Breast epithelium (tissue), 3 donors: Measurements from ENCODE around the gene CYP26C1.

ENCODE experiments used
- POLR2A ChIP-seq: fragments of 450-650 bp; IDR thresholded peaks from one replicate; pipeline ENCODE4 v1.6.1; 2016; ENCODE audit warnings: antibody characterized with exemption, mild to moderate bottlenecking, moderate library complexity
- POLR2AphosphoS5 ChIP-seq, 3 donors: sonication (generic); formaldehyde crosslinking; IDR thresholded peaks; one replicate each; pipeline ENCODE4 v1.6.1; 2017; ENCODE audit warnings: antibody characterized with exemption in 3 of 3
- TF ChIP-seq, protein P1 (sequence below), 3 donors: fragments of 450-650 bp; IDR thresholded peaks; one replicate each; pipeline ENCODE4 v1.5.1; 2016 to 2017; ENCODE audit warnings: antibody characterized with exemption in 3 of 3, mild to moderate bottlenecking in 3 of 3, moderate library complexity in 3 of 3

DNA sequence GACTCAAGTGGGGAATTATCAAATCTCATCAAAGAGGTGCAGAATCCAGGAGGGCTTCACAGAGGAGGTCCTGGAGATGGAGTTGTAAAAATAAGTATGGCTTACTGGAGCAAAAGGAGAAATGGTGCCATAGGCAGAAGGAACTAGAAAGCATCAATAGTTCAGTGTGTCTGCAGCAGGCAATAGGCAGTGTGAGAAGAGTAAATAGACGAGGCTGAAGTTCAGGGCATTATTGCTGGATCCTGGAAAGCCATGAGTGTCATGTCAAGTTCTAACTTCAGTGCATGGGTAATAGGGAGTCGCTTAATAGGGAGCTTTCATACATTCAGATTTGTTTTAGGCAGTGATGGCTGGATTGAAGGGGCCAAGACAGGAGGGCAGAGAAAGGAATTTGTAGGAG is 52.4 kb downstream of the CYP26C1 start:
- TF ChIP-seq, protein P1, sequence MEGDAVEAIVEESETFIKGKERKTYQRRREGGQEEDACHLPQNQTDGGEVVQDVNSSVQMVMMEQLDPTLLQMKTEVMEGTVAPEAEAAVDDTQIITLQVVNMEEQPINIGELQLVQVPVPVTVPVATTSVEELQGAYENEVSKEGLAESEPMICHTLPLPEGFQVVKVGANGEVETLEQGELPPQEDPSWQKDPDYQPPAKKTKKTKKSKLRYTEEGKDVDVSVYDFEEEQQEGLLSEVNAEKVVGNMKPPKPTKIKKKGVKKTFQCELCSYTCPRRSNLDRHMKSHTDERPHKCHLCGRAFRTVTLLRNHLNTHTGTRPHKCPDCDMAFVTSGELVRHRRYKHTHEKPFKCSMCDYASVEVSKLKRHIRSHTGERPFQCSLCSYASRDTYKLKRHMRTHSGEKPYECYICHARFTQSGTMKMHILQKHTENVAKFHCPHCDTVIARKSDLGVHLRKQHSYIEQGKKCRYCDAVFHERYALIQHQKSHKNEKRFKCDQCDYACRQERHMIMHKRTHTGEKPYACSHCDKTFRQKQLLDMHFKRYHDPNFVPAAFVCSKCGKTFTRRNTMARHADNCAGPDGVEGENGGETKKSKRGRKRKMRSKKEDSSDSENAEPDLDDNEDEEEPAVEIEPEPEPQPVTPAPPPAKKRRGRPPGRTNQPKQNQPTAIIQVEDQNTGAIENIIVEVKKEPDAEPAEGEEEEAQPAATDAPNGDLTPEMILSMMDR (IDR thresholded peaks at IDR 0.05), result no peak
- TF ChIP-seq POLR2A, result no peak
- no peak for TF ChIP-seq POLR2AphosphoS5 (IDR thresholded peaks at IDR 0.05)
